ENCODE results near the gene UBXN7.
"Not testable (repeated sequence)": the region's sequence is repeated elsewhere in the genome, so short reads cannot be mapped to it uniquely, and the experiment has no call there.

Gene UBXN7

GRCh38 chr3:196320137-196320536, 112.1 kb downstream of the UBXN7 start:
- DNase-seq (ENCODE audit: low read depth), result no peak
- TF ChIP-seq POLR2A (IDR thresholded peaks at IDR 0.05; ENCODE audit: extremely low read depth, insufficient read length) (no peak), MYC (IDR thresholded peaks at IDR 0.05; ENCODE audit: low read depth, low read length) (no peak), CTCF (IDR thresholded peaks at IDR 0.05; ENCODE audit: low read depth, low read length) (no peak), MAX (IDR thresholded peaks at IDR 0.05; ENCODE audit: low read depth, low read length) (no peak)
- no peak overlapping the region for H3K4me3 ChIP-seq (ENCODE audit: low read depth, low read length)

GRCh38 chr3:196317687-196318467, 114.3 kb downstream of the UBXN7 start, which contains the start of gene DYNLT2B:
DYNLT2B (minus strand) TSS chr3:196318240; CDS start chr3:196318152, 88 bp downstream.
- DNase-seq (ENCODE audit: low read depth), result peak; percentile 94
- H3K4me3 ChIP-seq (ENCODE audit: low read depth, low read length), result peak within 1 kb of the TSS; percentile 80
- TF ChIP-seq MAX (IDR thresholded peaks at IDR 0.05; ENCODE audit: low read depth, low read length) (0 out of 2 replicates have a peak, but pooled peaks have one; percentile 38), MYC (IDR thresholded peaks at IDR 0.05; ENCODE audit: low read depth, low read length) (0 out of 2 replicates have a peak, but pooled peaks have one; percentile 42), POLR2A (IDR thresholded peaks at IDR 0.05; ENCODE audit: extremely low read depth, insufficient read length) (peak; percentile 94), CTCF (IDR thresholded peaks at IDR 0.05; ENCODE audit: low read depth, low read length) (no peak)

- not testable (repeated sequence) for DNase-seq (ENCODE audit: low read depth)
- peak overlapping the region; percentile 80 for H3K4me3 ChIP-seq (ENCODE audit: low read depth, low read length)
These were observed 115.2 kb downstream of the UBXN7 start for GRCh38 chr3:196316799-196317686.

GRCh38 chr3:196315821-196316220, 116.4 kb downstream of the UBXN7 start:
- TF ChIP-seq MYC (IDR thresholded peaks at IDR 0.05; ENCODE audit: low read depth, low read length) (no peak), MAX (IDR thresholded peaks at IDR 0.05; ENCODE audit: low read depth, low read length) (no peak), POLR2A (IDR thresholded peaks at IDR 0.05; ENCODE audit: extremely low read depth, insufficient read length) (no peak), CTCF (IDR thresholded peaks at IDR 0.05; ENCODE audit: low read depth, low read length) (no peak)
- DNase-seq (ENCODE audit: low read depth), result no peak
- H3K4me3 ChIP-seq (ENCODE audit: low read depth, low read length), result no peak overlapping the region

GRCh38 chr3:196314597-196314996, 117.6 kb downstream of the UBXN7 start:
- no peak for TF ChIP-seq POLR2A (IDR thresholded peaks at IDR 0.05; ENCODE audit: extremely low read depth, insufficient read length)
- no peak for TF ChIP-seq MYC (IDR thresholded peaks at IDR 0.05; ENCODE audit: low read depth, low read length)
- TF ChIP-seq MAX (IDR thresholded peaks at IDR 0.05; ENCODE audit: low read depth, low read length), result no peak
- no peak for TF ChIP-seq CTCF (IDR thresholded peaks at IDR 0.05; ENCODE audit: low read depth, low read length)
- DNase-seq (ENCODE audit: low read depth), result no peak
- no peak overlapping the region for H3K4me3 ChIP-seq (ENCODE audit: low read depth, low read length)

- not testable (repeated sequence) for DNase-seq (ENCODE audit: low read depth); H3K4me3 ChIP-seq (ENCODE audit: low read depth, low read length)
These were observed 118.1 kb downstream of the UBXN7 start for GRCh38 chr3:196314086-196314485.

- not testable (repeated sequence) for H3K4me3 ChIP-seq (ENCODE audit: low read depth, low read length); DNase-seq (ENCODE audit: low read depth)
These were observed 129.3 kb downstream of the UBXN7 start for GRCh38 chr3:196302960-196303359.

- not testable (repeated sequence) for DNase-seq (ENCODE audit: low read depth)
These were observed 129.7 kb downstream of the UBXN7 start for GRCh38 chr3:196302551-196302950.

More at GRCh38 chr3:196302551-196302950, 129.7 kb downstream of the UBXN7 start:
- H3K4me3 ChIP-seq (ENCODE audit: low read depth, low read length), result not testable (repeated sequence)
